HepG2 (cell line): Measurements from ENCODE around the gene DNAJC21. TPM values are rescaled to one million over a fixed set of nuclear protein-coding genes. Genes with fewer than 3 reads are reported as not detected.

Source experiments
- ARID4A ChIP-seq: sonication (generic); formaldehyde crosslinking; IDR thresholded peaks from 2 replicates; pipeline ENCODE4 v1.5.0; 2020; ENCODE audit warnings: mild to moderate bottlenecking, missing genetic modification reagents, borderline replicate concordance
- CCAR2 ChIP-seq: fragments of 200-400 bp; formaldehyde crosslinking; optimal IDR thresholded peaks from 2 replicates; pipeline ENCODE3; 2018; ENCODE audit warnings: low read depth, mild to moderate bottlenecking, low read length, moderate library complexity
- ETV6 ChIP-seq: sonication (generic); formaldehyde crosslinking; conservative IDR thresholded peaks from 2 replicates; pipeline ENCODE4 v1.4.0; 2020; ENCODE audit warnings: missing genetic modification reagents
- GPN1 ChIP-seq: sonication (generic); formaldehyde crosslinking; IDR thresholded peaks from 2 replicates; pipeline ENCODE4 v1.5.1; 2020; ENCODE audit warnings: missing genetic modification reagents, borderline replicate concordance
- IRF1 ChIP-seq: sonication (generic); formaldehyde crosslinking; IDR thresholded peaks from 2 replicates; pipeline ENCODE4 v1.4.0; 2020; ENCODE audit warnings: low read depth, mild to moderate bottlenecking, missing genetic modification reagents
- JUND ChIP-seq: sonication (generic); formaldehyde crosslinking; IDR thresholded peaks from 2 replicates; pipeline ENCODE4 v1.8.0; 2022; ENCODE audit warnings: mild to moderate bottlenecking, missing genetic modification reagents
- NFYB ChIP-seq: sonication (generic); formaldehyde crosslinking; IDR thresholded peaks from 2 replicates; pipeline ENCODE4 v1.4.0; 2020; ENCODE audit warnings: missing genetic modification reagents
- RBM39 ChIP-seq: fragments of 200-400 bp; formaldehyde crosslinking; IDR thresholded peaks from one replicate; pipeline ENCODE4 v1.6.1; 2018; ENCODE audit warnings: antibody characterized with exemption, mild to moderate bottlenecking, low read depth, low read length; ENCODE audit not compliant: poor library complexity, severe bottlenecking
- SOX5 ChIP-seq: IDR thresholded peaks from 2 replicates; pipeline ENCODE4 v1.6.1; 2016; ENCODE audit warnings: borderline replicate concordance
- SP1 ChIP-seq, 2 experiments: fragments of 450-650 bp in 1 of 2; sonication (generic) in 1 of 2; formaldehyde crosslinking in 1 of 2; IDR thresholded peaks; 2 replicates each; pipeline versions ENCODE4 v1.4.0 to v1.6.1; 2016 to 2020; ENCODE audit warnings: missing genetic modification reagents in 1 of 2
- TRAFD1 ChIP-seq: sonication (generic); formaldehyde crosslinking; IDR thresholded peaks from 2 replicates; pipeline ENCODE4 v1.5.1; 2020; ENCODE audit warnings: missing genetic modification reagents, mild to moderate bottlenecking, borderline replicate concordance
- YEATS2 ChIP-seq: sonication (generic); formaldehyde crosslinking; IDR thresholded peaks from 2 replicates; pipeline ENCODE4 v1.4.0; 2020; ENCODE audit warnings: missing genetic modification reagents, borderline replicate concordance
- ZFP82 ChIP-seq: sonication (generic); formaldehyde crosslinking; IDR thresholded peaks from 2 replicates; pipeline ENCODE4 v1.5.1; 2020; ENCODE audit warnings: mild to moderate bottlenecking, missing genetic modification reagents, borderline replicate concordance
- ZMYM4 ChIP-seq: sonication (generic); formaldehyde crosslinking; IDR thresholded peaks from 2 replicates; pipeline ENCODE4 v1.8.1; 2023; ENCODE audit warnings: mild to moderate bottlenecking, missing genetic modification reagents
- ZNF18 ChIP-seq: sonication (generic); formaldehyde crosslinking; IDR thresholded peaks from 2 replicates; pipeline ENCODE4 v1.8.0; 2022; ENCODE audit warnings: mild to moderate bottlenecking, missing genetic modification reagents; ENCODE audit not compliant: insufficient replicate concordance
- ZNF564 ChIP-seq: sonication (generic); formaldehyde crosslinking; IDR thresholded peaks from 2 replicates; pipeline ENCODE4 v1.8.1; 2023; ENCODE audit warnings: mild to moderate bottlenecking, missing genetic modification reagents
- ZNF619 ChIP-seq: sonication (generic); formaldehyde crosslinking; IDR thresholded peaks from 2 replicates; pipeline ENCODE4 v1.4.0; 2020; ENCODE audit warnings: mild to moderate bottlenecking, missing genetic modification reagents
- ZNF766 ChIP-seq: sonication (generic); formaldehyde crosslinking; IDR thresholded peaks from 2 replicates; pipeline ENCODE4 v1.5.0; 2020; ENCODE audit warnings: missing genetic modification reagents, borderline replicate concordance
- ZNF768 ChIP-seq: sonication (generic); formaldehyde crosslinking; IDR thresholded peaks from 2 replicates; pipeline ENCODE4 v1.4.0; 2020; ENCODE audit warnings: missing genetic modification reagents
- ZNF788 ChIP-seq: sonication (generic); formaldehyde crosslinking; IDR thresholded peaks from 2 replicates; pipeline ENCODE4 v1.5.0; 2020; ENCODE audit warnings: mild to moderate bottlenecking, missing genetic modification reagents, borderline replicate concordance
- polyA plus RNA-seq, 8 experiments: library from polyadenylated mRNA; depleted of rRNA in 3 of 8; stranded (reverse) in 7 of 8; unstranded in 1 of 8; fragments of >200 nt; fragmentation: Illumina TruSeq in 4 of 8; extraction: Trizol in 4 of 8; gene quantifications; 2 replicates each; pipeline versions ENCODE4 v1.2.1 to v1.2.3, GENCODE V29; 2011 to 2016; ENCODE audit warnings: low read depth in 4 of 8, missing spikeins in 1 of 8, mixed read lengths in 1 of 8; ENCODE audit not compliant: insufficient read depth in 1 of 8
- total RNA-seq, 5 experiments: library from RNA; depleted of rRNA; stranded (reverse); fragments of >200 nt; fragmentation: Illumina TruSeq; extraction: Trizol; gene quantifications; 2 replicates each; pipeline ENCODE4 v1.2.3, GENCODE V29; 2016; ENCODE audit warnings: low read depth in 1 of 5

Gene DNAJC21
- total and polyA plus RNA-seq, 2 of the 13 experiments (the other 11 are each of a cell fraction or from before 2014, with no cell fraction given): 10.9 to 41.6 TPM

- TF ChIP-seq ARID4A (CRISPR knock-in tag): peak; percentile 98
- peak; percentile 82; the same call in 1 of the 2 replicates for TF ChIP-seq ZNF788 (CRISPR knock-in tag)
- TF ChIP-seq SP1 (IDR thresholded peaks at IDR 0.05): no peak
- TF ChIP-seq SP1 (CRISPR knock-in tag; IDR thresholded peaks at IDR 0.05): peak; percentile 60
- no peak for TF ChIP-seq TRAFD1 (CRISPR knock-in tag)
- peak; percentile 77 for TF ChIP-seq RBM39
- no peak for TF ChIP-seq GPN1 (CRISPR knock-in tag)
- TF ChIP-seq ZNF768: peak; percentile 69; the same call in 1 of the 2 replicates
- peak; percentile 92 for TF ChIP-seq ZMYM4 (CRISPR knock-in tag)
- peak; percentile 66 for TF ChIP-seq NFYB (CRISPR knock-in tag)
- 0 out of 2 replicates have a peak, but pooled peaks have one; percentile 43 for TF ChIP-seq IRF1 (CRISPR knock-in tag)
- TF ChIP-seq ZNF766 (CRISPR knock-in tag): 0 out of 2 replicates have a peak, but pooled peaks have one; percentile 29
- TF ChIP-seq ZFP82: 0 out of 2 replicates have a peak, but pooled peaks have one; percentile 64
- TF ChIP-seq ZNF18: no peak
- peak; percentile 97 for TF ChIP-seq YEATS2
- TF ChIP-seq ETV6 (CRISPR knock-in tag): 0 out of 2 replicates have a peak, but pooled peaks have one; percentile 26
- peak; percentile 17; the same call in 1 of the 2 replicates for TF ChIP-seq ZNF619 (CRISPR knock-in tag)
- TF ChIP-seq CCAR2: no peak
- TF ChIP-seq ZNF564 (CRISPR knock-in tag): peak; percentile 27; the same call in 1 of the 2 replicates
- TF ChIP-seq JUND (CRISPR knock-in tag): no peak
- TF ChIP-seq SOX5 (CRISPR knock-in tag): no peak
Observed at GRCh38 chr5:34915139-34915855, 14.1 kb upstream of the DNAJC21 start, which contains the start of the genes BRIX1 and RAD1 (continued).
